Activated B cell treated with CpG ODN at 0.5 μM for 24 hours (primary cell): ENCODE data around the gene FHDC1. TPM values are rescaled to one million over a fixed set of nuclear protein-coding genes. Genes with fewer than 3 reads are reported as not detected.

Source experiments
- ATAC-seq: fragments of 200-7000 bp; cut with Tn5 transposase; one replicate; pipeline ENCODE4 v1.10.0; 2021; ENCODE audit warnings: low read depth, mild to moderate bottlenecking, moderate library complexity
- CTCF ChIA-PET: fragments of 350-600 bp; sonication (Branson Sonifier 250); formaldehyde crosslinking; loops from one replicate; lab custom pipeline; 2021; ENCODE audit warnings: antibody characterized with exemption; lab: Charles Lee
- POLR2A ChIA-PET: fragments of 350-600 bp; sonication (Branson Sonifier 250); formaldehyde crosslinking; loops from one replicate; lab custom pipeline; 2021; ENCODE audit warnings: antibody characterized with exemption; lab: Charles Lee
- DNase-seq: peaks from one replicate; pipeline ENCODE4 v3.0.0; 2022
- H3K27ac Mint-ChIP-seq: one replicate; pipeline ENCODE4 v1.8.0; 2020; ENCODE audit warnings: mixed read lengths
- H3K27me3 Mint-ChIP-seq: one replicate; pipeline ENCODE4 v1.8.0; 2021; ENCODE audit warnings: mixed read lengths
- H3K36me3 Mint-ChIP-seq: one replicate; pipeline ENCODE4 v1.8.0; 2021; ENCODE audit warnings: low read depth, mixed read lengths
- H3K4me1 Mint-ChIP-seq: one replicate; pipeline ENCODE4 v1.8.0; 2021; ENCODE audit warnings: mixed read lengths
- H3K4me3 Mint-ChIP-seq: one replicate; pipeline ENCODE4 v1.8.0; 2020; ENCODE audit warnings: mild to moderate bottlenecking, mixed read lengths
- H3K9me3 Mint-ChIP-seq: one replicate; pipeline ENCODE4 v1.8.0; 2020; ENCODE audit warnings: mixed read lengths
- intact Hi-C: fragments of 100-400 bp; cut with micrococcal nuclease; formaldehyde crosslinking; loops from one replicate; pipeline ENCODE4 v1.15.1; 2024
- total RNA-seq: library from RNA; stranded (reverse); gene quantifications from 2 replicates; pipeline ENCODE4 v1.2.3, GENCODE V29; 2022
- TF ChIP-seq, protein P1 (sequence below): fragments of 200-600 bp; IDR thresholded peaks from one replicate; pipeline ENCODE4 v1.8.0; 2022; ENCODE audit warnings: antibody characterized with exemption, mild to moderate bottlenecking

FHDC1 gene
- total RNA-seq, 1 donor from 2014 or later, result 0.33 TPM

GRCh38 chr4:152961773-152962115, 25.6 kb downstream of the FHDC1 start:
- no peak for ATAC-seq
- no peaks in the 10 kb centered on the region for H3K9me3 Mint-ChIP-seq
- CTCF ChIA-PET, result no interaction called here

DNA sequence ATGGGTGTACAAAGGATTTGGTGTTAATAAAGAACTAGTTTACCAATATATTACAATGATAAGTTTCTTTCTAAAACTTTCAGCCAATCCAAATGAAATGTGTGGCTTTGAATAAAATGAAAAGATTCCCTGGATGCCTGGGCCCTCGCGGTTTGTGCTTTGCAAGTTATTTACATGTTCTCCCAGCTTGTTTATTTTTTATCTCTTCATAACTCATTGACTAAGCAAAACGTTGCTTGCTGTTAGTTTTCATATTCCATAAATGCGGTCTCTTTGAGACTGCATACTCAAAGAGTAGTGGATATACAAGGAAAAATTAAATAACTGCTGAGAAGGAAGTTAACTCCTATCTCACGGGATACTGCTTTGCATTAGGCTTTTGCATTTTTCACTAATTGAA, 26.0 kb downstream of the FHDC1 start:
- CTCF ChIA-PET, result no interaction called here
- H3K27ac Mint-ChIP-seq, result no peak overlapping the region
- intact Hi-C loops, result no loop called here
- H3K9me3 Mint-ChIP-seq, result no peaks in the 10 kb centered on the region
- no peak for ATAC-seq
- no peaks in the 10 kb centered on the region for H3K27me3 Mint-ChIP-seq
- no peaks in the 10 kb centered on the region for H3K36me3 Mint-ChIP-seq
- DNase-seq, result no peak
- no peak overlapping the region for H3K4me3 Mint-ChIP-seq
- TF ChIP-seq, protein P1, sequence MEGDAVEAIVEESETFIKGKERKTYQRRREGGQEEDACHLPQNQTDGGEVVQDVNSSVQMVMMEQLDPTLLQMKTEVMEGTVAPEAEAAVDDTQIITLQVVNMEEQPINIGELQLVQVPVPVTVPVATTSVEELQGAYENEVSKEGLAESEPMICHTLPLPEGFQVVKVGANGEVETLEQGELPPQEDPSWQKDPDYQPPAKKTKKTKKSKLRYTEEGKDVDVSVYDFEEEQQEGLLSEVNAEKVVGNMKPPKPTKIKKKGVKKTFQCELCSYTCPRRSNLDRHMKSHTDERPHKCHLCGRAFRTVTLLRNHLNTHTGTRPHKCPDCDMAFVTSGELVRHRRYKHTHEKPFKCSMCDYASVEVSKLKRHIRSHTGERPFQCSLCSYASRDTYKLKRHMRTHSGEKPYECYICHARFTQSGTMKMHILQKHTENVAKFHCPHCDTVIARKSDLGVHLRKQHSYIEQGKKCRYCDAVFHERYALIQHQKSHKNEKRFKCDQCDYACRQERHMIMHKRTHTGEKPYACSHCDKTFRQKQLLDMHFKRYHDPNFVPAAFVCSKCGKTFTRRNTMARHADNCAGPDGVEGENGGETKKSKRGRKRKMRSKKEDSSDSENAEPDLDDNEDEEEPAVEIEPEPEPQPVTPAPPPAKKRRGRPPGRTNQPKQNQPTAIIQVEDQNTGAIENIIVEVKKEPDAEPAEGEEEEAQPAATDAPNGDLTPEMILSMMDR, result no peak
- POLR2A ChIA-PET, result interaction anchor here (0.6 kb wide), 1 partner anchor 127 kb away, joined by 3 read pairs; no protein-coding TSS in a partner anchor
- peaks cover 10% of the 10 kb centered on the region for H3K4me1 Mint-ChIP-seq

More at GRCh38 chr4:152961773-152962115, 25.6 kb downstream of the FHDC1 start:
- Mint-ChIP-seq H3K27me3 (no peaks in the 10 kb centered on the region), H3K4me3 (no peak overlapping the region), H3K4me1 (peaks cover 10% of the 10 kb centered on the region), H3K27ac (no peak overlapping the region), H3K36me3 (no peaks in the 10 kb centered on the region)
- POLR2A ChIA-PET, result no interaction called here
- intact Hi-C loops, result no loop called here
- TF ChIP-seq, protein P1, result no peak
- DNase-seq, result no peak

DNA sequence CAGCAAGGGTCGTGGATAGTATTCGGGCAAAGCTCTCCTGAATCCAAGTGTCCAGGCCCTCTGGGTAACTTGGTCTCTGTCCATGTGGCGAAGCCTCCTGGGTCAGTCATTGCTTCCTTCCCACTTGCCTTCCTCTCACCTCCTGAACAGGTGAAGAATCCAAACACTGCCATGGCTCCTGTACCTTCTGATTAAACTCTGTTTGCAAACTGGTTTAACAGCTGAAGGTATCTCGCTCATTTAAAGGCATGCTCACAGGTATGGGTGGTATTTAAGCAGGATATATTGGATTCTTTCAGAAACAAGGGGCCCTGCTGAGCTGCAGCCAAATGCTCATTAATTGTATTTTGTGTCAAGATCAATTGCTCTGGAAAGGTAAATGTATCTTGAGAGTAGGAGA, 28.2 kb downstream of the FHDC1 start:
- DNase-seq, result no peak
- Mint-ChIP-seq H3K4me1 (peaks cover 6% of the 10 kb centered on the region), H3K36me3 (no peaks in the 10 kb centered on the region), H3K4me3 (no peak overlapping the region), H3K27me3 (no peaks in the 10 kb centered on the region), H3K27ac (no peak overlapping the region), H3K9me3 (no peaks in the 10 kb centered on the region)
- TF ChIP-seq, protein P1, result no peak
- ChIA-PET POLR2A (no interaction called here), CTCF (no interaction called here)
- intact Hi-C loops, result no loop called here
- ATAC-seq, result no peak

DNA sequence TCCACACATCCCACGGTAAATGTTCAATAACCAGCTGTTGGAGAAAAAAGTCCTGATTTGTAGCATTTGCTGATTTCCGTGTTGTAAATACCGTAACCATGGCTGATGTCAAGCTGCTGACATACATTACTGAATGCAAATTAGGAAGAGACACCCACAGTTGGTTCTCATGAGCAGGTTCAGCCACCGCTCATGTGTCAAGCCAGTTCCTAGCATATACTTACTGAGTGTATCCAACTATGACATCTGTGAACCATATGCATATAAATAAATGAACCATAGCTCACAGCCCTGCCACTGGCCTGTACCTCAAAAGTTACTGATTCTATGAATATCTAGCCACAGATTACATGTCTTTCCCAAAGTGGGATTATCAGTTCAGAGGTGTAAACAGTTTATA, 29.5 kb downstream of the FHDC1 start:
- peak; percentile 31 for ATAC-seq
- CTCF ChIA-PET, result no interaction called here
- TF ChIP-seq, protein P1, result no peak
- peaks cover 2% of the 10 kb centered on the region for H3K27me3 Mint-ChIP-seq
- H3K4me3 Mint-ChIP-seq, result no peak overlapping the region
- DNase-seq, result no peak
- H3K36me3 Mint-ChIP-seq, result no peaks in the 10 kb centered on the region
- no peak overlapping the region for H3K27ac Mint-ChIP-seq
- no peaks in the 10 kb centered on the region for H3K9me3 Mint-ChIP-seq
- intact Hi-C loops, result no loop called here
- H3K4me1 Mint-ChIP-seq, result peaks cover 6% of the 10 kb centered on the region
- POLR2A ChIA-PET, result no interaction called here

DNA sequence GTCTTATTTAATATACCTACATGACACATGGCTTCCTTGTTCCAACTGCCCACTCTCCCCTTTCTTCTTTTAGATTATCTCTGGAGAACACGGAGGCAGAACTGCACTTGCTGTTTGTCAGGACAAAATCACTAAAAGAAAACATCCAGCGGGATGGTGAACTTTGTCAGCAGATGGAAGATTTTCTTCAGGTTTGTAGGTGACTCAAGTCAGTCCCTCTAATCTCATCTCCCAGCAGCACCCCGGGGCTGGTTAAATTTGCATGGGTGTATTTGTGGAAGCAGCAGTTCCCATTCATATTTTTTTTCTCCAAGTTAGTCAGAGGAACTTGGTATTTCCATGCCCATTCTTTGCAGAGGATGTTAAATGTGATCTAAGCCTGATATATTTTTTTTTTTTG, 31.8 kb downstream of the FHDC1 start:
- Mint-ChIP-seq H3K27me3 (peaks cover 2% of the 10 kb centered on the region), H3K27ac (no peak overlapping the region), H3K36me3 (no peaks in the 10 kb centered on the region), H3K4me3 (no peak overlapping the region), H3K9me3 (no peaks in the 10 kb centered on the region), H3K4me1 (peaks cover 6% of the 10 kb centered on the region)
- TF ChIP-seq, protein P1, result no peak
- POLR2A ChIA-PET, result no interaction called here
- DNase-seq (no peak), ATAC-seq (no peak)
- intact Hi-C loops, result no loop called here
- CTCF ChIA-PET, result no interaction called here
